Measurements from ENCODE around the gene GALNT10.

DNA sequence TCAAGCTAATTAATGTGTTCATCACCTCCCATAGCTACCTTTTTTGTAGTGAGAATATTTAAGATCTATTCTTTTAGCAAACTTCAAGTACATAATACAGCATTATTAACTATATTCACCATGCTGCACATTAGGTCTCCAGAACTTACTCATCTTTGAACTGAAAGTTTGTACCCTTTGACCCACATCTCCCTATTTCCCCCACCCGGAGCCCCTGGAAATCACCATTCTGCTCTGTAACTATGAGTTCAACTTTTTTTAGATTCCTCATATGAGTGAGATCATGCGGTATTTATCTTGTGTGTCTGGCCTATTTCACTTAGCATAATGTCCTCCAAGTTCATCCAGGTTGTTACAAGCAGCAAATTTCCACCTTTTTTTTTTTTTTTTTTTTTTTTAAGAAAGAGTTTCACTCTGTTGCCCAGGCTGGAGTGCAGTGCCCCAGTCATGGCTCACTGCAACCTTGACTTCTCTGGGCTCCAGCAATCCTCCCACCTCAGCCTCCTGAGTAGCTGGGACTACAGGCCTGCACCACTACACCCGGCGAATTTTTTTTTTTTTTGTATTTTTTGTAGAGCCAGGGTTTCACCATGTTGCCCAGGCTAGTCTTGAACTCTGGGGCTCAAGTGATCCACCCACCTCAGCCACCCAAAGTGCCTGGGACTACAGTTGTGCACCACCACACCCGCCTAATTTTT is 154.9 kb downstream of the GALNT10 start:
- TF ChIP-seq RNF2 (IDR thresholded peaks at IDR 0.05; ENCODE audit: borderline replicate concordance, low read depth, low read length, missing control alignments, poor library complexity, severe bottlenecking) (no peak), EP300 (IDR thresholded peaks at IDR 0.05; ENCODE audit: borderline replicate concordance in 1 of 2, low read depth in 2 of 2, low read length in 2 of 2) (no peak)
- TF ChIP-seq, protein P1, sequence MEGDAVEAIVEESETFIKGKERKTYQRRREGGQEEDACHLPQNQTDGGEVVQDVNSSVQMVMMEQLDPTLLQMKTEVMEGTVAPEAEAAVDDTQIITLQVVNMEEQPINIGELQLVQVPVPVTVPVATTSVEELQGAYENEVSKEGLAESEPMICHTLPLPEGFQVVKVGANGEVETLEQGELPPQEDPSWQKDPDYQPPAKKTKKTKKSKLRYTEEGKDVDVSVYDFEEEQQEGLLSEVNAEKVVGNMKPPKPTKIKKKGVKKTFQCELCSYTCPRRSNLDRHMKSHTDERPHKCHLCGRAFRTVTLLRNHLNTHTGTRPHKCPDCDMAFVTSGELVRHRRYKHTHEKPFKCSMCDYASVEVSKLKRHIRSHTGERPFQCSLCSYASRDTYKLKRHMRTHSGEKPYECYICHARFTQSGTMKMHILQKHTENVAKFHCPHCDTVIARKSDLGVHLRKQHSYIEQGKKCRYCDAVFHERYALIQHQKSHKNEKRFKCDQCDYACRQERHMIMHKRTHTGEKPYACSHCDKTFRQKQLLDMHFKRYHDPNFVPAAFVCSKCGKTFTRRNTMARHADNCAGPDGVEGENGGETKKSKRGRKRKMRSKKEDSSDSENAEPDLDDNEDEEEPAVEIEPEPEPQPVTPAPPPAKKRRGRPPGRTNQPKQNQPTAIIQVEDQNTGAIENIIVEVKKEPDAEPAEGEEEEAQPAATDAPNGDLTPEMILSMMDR (IDR thresholded peaks at IDR 0.05; ENCODE audit: control extremely low read depth in 1 of 3, insufficient read depth in 1 of 3, low read depth in 1 of 3, low read length in 3 of 3) = no peak
